SK-N-SH (cell line): ENCODE data around the gene MYO1B. TPM values are rescaled to one million over a fixed set of nuclear protein-coding genes. Genes with fewer than 3 reads are reported as not detected.

ENCODE experiments used
- CTCF ChIA-PET: fragments of 300-600, 350-600 bp; formaldehyde crosslinking; extraction: SDS; loops from one replicate; lab custom pipeline; 2021; lab: Yijun Ruan, JAX
- POLR2A ChIA-PET: fragments of 350-600 bp; sonication (Branson Sonifier 250); formaldehyde crosslinking; extraction: SDS; loops from one replicate; lab custom pipeline; 2020; ENCODE audit warnings: antibody characterized with exemption, inconsistent platforms; lab: Yijun Ruan, JAX
- DNase-seq: peaks from one replicate; pipeline ENCODE4 v3.0.0; 2012
- H2AFZ ChIP-seq: fragments of 200-600 bp; sonication (generic); 2 replicates; pipeline ENCODE4 v1.8.1; 2016; ENCODE audit warnings: antibody characterized with exemption, mild to moderate bottlenecking, low read depth
- H3F3A ChIP-seq: fragments of 200-600 bp; sonication (generic); replicated peaks from 2 replicates; pipeline ENCODE3; 2016; ENCODE audit warnings: antibody characterized with exemption, mild to moderate bottlenecking; ENCODE audit not compliant: insufficient read depth
- H3K27ac ChIP-seq, 2 experiments: fragments of 200-500 bp in 1 of 2; fragments of 200-600 bp in 1 of 2; sonication (Bioruptor generic) in 1 of 2; sonication (generic), shearing (Covaris generic) in 1 of 2; 2 replicates each; pipeline versions ENCODE4 v1.5.1 to v1.6.1; 2014 to 2016; ENCODE audit warnings: low read depth in 2 of 2, inconsistent platforms in 1 of 2, low read length in 1 of 2, mild to moderate bottlenecking in 1 of 2, mixed read lengths in 1 of 2
- H3K27me3 ChIP-seq: fragments of 200-600 bp; sonication (generic), shearing (Covaris generic); 2 replicates; pipeline ENCODE4 v1.6.1; 2016; ENCODE audit warnings: mixed run types; ENCODE audit not compliant: insufficient read depth
- H3K36me3 ChIP-seq, 2 experiments: fragments of 200-500 bp in 1 of 2; fragments of 200-600 bp in 1 of 2; sonication (Bioruptor generic) in 1 of 2; sonication (generic) in 1 of 2; replicated peaks in 1 of 2; 2 replicates each; pipeline versions ENCODE3 to v1.5.1; 2014 to 2016; ENCODE audit warnings: low read length in 1 of 2, mild to moderate bottlenecking in 1 of 2; ENCODE audit not compliant: insufficient read depth in 2 of 2, control insufficient read depth in 1 of 2
- H3K4me1 ChIP-seq, 2 experiments: fragments of 200-500 bp in 1 of 2; fragments of 200-600 bp in 1 of 2; sonication (Bioruptor generic) in 1 of 2; sonication (generic), shearing (Covaris generic) in 1 of 2; 2 replicates each; pipeline versions ENCODE4 v1.5.1 to v1.6.1; 2014 to 2016; ENCODE audit warnings: low read depth in 1 of 2, low read length in 1 of 2, mixed run types in 1 of 2; ENCODE audit not compliant: insufficient read depth in 2 of 2, control insufficient read depth in 1 of 2
- H3K4me2 ChIP-seq: fragments of 200-600 bp; sonication (generic), shearing (Covaris generic); 2 replicates; pipeline ENCODE4 v1.6.1; 2017; ENCODE audit warnings: mixed run types
- H3K4me3 ChIP-seq, 2 experiments: fragments of 200-500 bp in 1 of 2; fragments of 200-600 bp in 1 of 2; sonication (Bioruptor generic) in 1 of 2; sonication (generic), shearing (Covaris generic) in 1 of 2; 2 replicates each; pipeline versions ENCODE4 v1.5.1 to v1.8.1; 2014 to 2016; ENCODE audit warnings: low read depth in 2 of 2, inconsistent platforms in 1 of 2, low read length in 1 of 2, mild to moderate bottlenecking in 1 of 2, mixed read lengths in 1 of 2, moderate library complexity in 1 of 2
- H3K79me2 ChIP-seq: fragments of 200-600 bp; sonication (generic); 2 replicates; pipeline ENCODE4 v1.8.1; 2017; ENCODE audit warnings: mild to moderate bottlenecking; ENCODE audit not compliant: insufficient read depth
- H3K9ac ChIP-seq: fragments of 200-600 bp; sonication (generic); 2 replicates; pipeline ENCODE4 v1.6.1; 2017; ENCODE audit warnings: mixed run types
- H3K9me2 ChIP-seq: fragments of 200-600 bp; sonication (generic); 2 replicates; pipeline ENCODE4 v1.6.1; 2017; ENCODE audit warnings: mixed run types
- H3K9me3 ChIP-seq: fragments of 200-600 bp; sonication (generic); 2 replicates; pipeline ENCODE4 v1.6.1; 2017; ENCODE audit warnings: mixed run types, mild to moderate bottlenecking, moderate library complexity
- H4K20me1 ChIP-seq: fragments of 200-600 bp; sonication (generic); 2 replicates; pipeline ENCODE4 v1.6.1; 2017; ENCODE audit warnings: mild to moderate bottlenecking, mixed run types; ENCODE audit not compliant: insufficient read depth
- EZH2phosphoT487 ChIP-seq: fragments of 200-600 bp; sonication (generic); IDR thresholded peaks from 2 replicates; pipeline ENCODE4 v1.6.1; 2017; ENCODE audit warnings: low read depth, mixed run types, mild to moderate bottlenecking, antibody characterized with exemption, moderate library complexity, borderline replicate concordance
- FOSL2 ChIP-seq: IDR thresholded peaks from 2 replicates; pipeline ENCODE4 v1.4.0; 2012; ENCODE audit warnings: low read depth, mild to moderate bottlenecking, moderate library complexity, borderline replicate concordance
- FOXJ3 ChIP-seq: sonication (generic); formaldehyde crosslinking; IDR thresholded peaks from 2 replicates; pipeline ENCODE4 v1.5.1; 2020; ENCODE audit warnings: mild to moderate bottlenecking, missing genetic modification reagents
- FOXM1 ChIP-seq: IDR thresholded peaks from 2 replicates; pipeline ENCODE4 v1.4.0; 2012; ENCODE audit warnings: low read depth, mild to moderate bottlenecking
- GABPA ChIP-seq: IDR thresholded peaks from 2 replicates; pipeline ENCODE4 v1.4.0; 2012; ENCODE audit warnings: low read depth, mild to moderate bottlenecking
- GATA2 ChIP-seq: sonication (generic); formaldehyde crosslinking; IDR thresholded peaks from 2 replicates; pipeline ENCODE4 v1.5.0; 2020; ENCODE audit warnings: mild to moderate bottlenecking, missing genetic modification reagents
- JUND ChIP-seq: IDR thresholded peaks from 2 replicates; pipeline ENCODE4 v1.4.0; 2012
- MEF2A ChIP-seq: IDR thresholded peaks from 2 replicates; pipeline ENCODE4 v1.4.0; 2012; ENCODE audit warnings: low read depth, borderline replicate concordance
- NFIC ChIP-seq: IDR thresholded peaks from 2 replicates; pipeline ENCODE4 v1.4.0; 2012; ENCODE audit warnings: borderline replicate concordance
- POLR2AphosphoS5 ChIP-seq: IDR thresholded peaks from 2 replicates; pipeline ENCODE4 v1.6.1; 2012; ENCODE audit warnings: low read depth, low read length
- RXRA ChIP-seq: IDR thresholded peaks from 2 replicates; pipeline ENCODE4 v1.4.0; 2012; ENCODE audit warnings: low read depth, mild to moderate bottlenecking, borderline replicate concordance
- SMC3 ChIP-seq: IDR thresholded peaks from 2 replicates; pipeline ENCODE4 v1.6.1; 2012; ENCODE audit warnings: low read depth, low read length, improper control_type of control experiment
- USF1 ChIP-seq: IDR thresholded peaks from 2 replicates; pipeline ENCODE4 v1.4.0; 2012; ENCODE audit warnings: low read depth, borderline replicate concordance
- USF2 ChIP-seq: fragments of 150-350 bp; IDR thresholded peaks from 2 replicates; pipeline ENCODE4 v1.6.1; 2017; ENCODE audit warnings: antibody characterized with exemption, low read length, low read depth, borderline replicate concordance
- WGBS: methylation state at CpG from one replicate; pipeline ENCODE4 v1.1.6; 2017; ENCODE audit warnings: low lambda C conversion rate; 5-methylcytosine and 5-hydroxymethylcytosine counted together
- polyA plus RNA-seq, 3 experiments: library from polyadenylated mRNA; depleted of rRNA; stranded (reverse); fragments of >200 nt; gene quantifications; 2 replicates each; pipeline ENCODE4 v1.2.3, GENCODE V29; 2012

The MYO1B gene
- polyA plus RNA-seq, 1 of the 3 experiments (the other 2 are of a cell fraction), result 20.2 TPM

GRCh38 chr2:191350826-191351225 is 105.6 kb downstream of the MYO1B start:
- H3K27me3 ChIP-seq, result no peaks in the 10 kb centered on the region
- no peak overlapping the region for H3K4me3 ChIP-seq
- 49% methylated on average over 2 of the region's 2 CpGs for WGBS
- TF ChIP-seq JUND, result no peak
- TF ChIP-seq RXRA, result no peak
- TF ChIP-seq USF2, result no peak
- TF ChIP-seq POLR2AphosphoS5, result no peak
- TF ChIP-seq FOXM1, result no peak
- no peak for TF ChIP-seq NFIC
- no peak for TF ChIP-seq EZH2phosphoT487
- no peak for TF ChIP-seq MEF2A
- TF ChIP-seq SMC3, result no peak
- no peak for TF ChIP-seq GATA2
- TF ChIP-seq GABPA, result no peak
- H3K4me1 ChIP-seq, result peaks cover 3 to 15% of the 10 kb centered on the region in 2 experiments; a peak in 3 of 4 replicates
- 0 out of 2 replicates have a peak overlapping the region, but pooled peaks have one; percentile 7 for H3K4me2 ChIP-seq
- H3K27ac ChIP-seq, result peak overlapping the region in 1 of 2 experiments; percentile 91; a peak in 2 of 4 replicates
- DNase-seq, result no peak
- H3K9me2 ChIP-seq, result no peaks in the 10 kb centered on the region
- ChIA-PET POLR2A (no interaction called here), CTCF (interaction anchor here (1.2 to 2.3 kb wide), 3 partner anchors 10 to 171 kb away, joined by 3 to 6 read pairs (median 3); no protein-coding TSS in a partner anchor)
- peaks cover 16% of the 10 kb centered on the region for H3K79me2 ChIP-seq
- peaks cover 20% of the 10 kb centered on the region for H3F3A ChIP-seq
- H3K9me3 ChIP-seq, result no peaks in the 10 kb centered on the region
- peaks cover 13 to 17% of the 10 kb centered on the region in 2 experiments for H3K36me3 ChIP-seq
- no peak overlapping the region for H3K9ac ChIP-seq
- H4K20me1 ChIP-seq, result no peaks in the 10 kb centered on the region
- no peak overlapping the region for H2AFZ ChIP-seq

DNA sequence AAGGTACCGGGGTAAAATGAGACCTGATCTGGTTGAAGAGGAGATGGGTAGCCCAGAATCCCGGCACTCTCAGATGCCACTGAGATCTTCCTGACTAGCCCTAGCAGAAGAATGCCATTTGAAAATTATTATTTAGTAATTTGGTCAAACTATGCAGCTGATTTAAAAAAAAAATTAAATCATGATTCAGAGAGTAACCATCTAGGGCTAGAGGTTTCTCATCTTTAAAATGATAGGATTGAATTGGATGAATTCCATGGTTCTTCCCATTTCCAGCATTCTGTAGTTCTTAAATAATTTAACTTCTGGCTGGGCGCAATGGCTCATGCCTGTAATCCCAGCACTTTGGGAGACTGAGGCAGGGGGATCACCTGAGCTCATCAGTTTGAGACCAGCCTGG is 106.1 kb downstream of the MYO1B start:
- peak overlapping the region in 1 of 2 experiments; percentile 91; a peak in 2 of 4 replicates for H3K27ac ChIP-seq
- H2AFZ ChIP-seq, result no peak overlapping the region
- H3K4me3 ChIP-seq, result no peak overlapping the region
- no peaks in the 10 kb centered on the region for H3K9me3 ChIP-seq
- H3K27me3 ChIP-seq, result no peaks in the 10 kb centered on the region
- WGBS, result 80% methylated on average over 3 of the region's 3 CpGs
- H4K20me1 ChIP-seq, result no peaks in the 10 kb centered on the region
- H3K4me1 ChIP-seq, result peaks cover 3 to 15% of the 10 kb centered on the region in 2 experiments; a peak in 3 of 4 replicates
- TF ChIP-seq USF1 (no peak), FOXJ3 (CRISPR knock-in tag) (no peak), FOSL2 (peak; percentile 12; the same call in 1 of the 2 replicates)
- DNase-seq, result no peak
- H3F3A ChIP-seq, result peaks cover 18% of the 10 kb centered on the region
- peaks cover 9 to 17% of the 10 kb centered on the region in 2 experiments for H3K36me3 ChIP-seq
- POLR2A ChIA-PET, result interaction anchor here (1.2 kb wide), 1 partner anchor 104 kb away, joined by 3 read pairs; no protein-coding TSS in a partner anchor
- H3K9me2 ChIP-seq, result no peaks in the 10 kb centered on the region
- H3K79me2 ChIP-seq, result peaks cover 14% of the 10 kb centered on the region
- no peak overlapping the region for H3K9ac ChIP-seq
- 0 out of 2 replicates have a peak overlapping the region, but pooled peaks have one; percentile 7 for H3K4me2 ChIP-seq
- CTCF ChIA-PET, result interaction anchor here (1.2 to 2.3 kb wide), 2 partner anchors 150 to 170 kb away, joined by 3 to 6 read pairs; no protein-coding TSS in a partner anchor
